HG03095 (cell line): ENCODE data around the gene COMMD2.

ENCODE experiments used
- ATAC-seq: cut with Tn5 transposase; IDR thresholded peaks from one replicate; pipeline ENCODE4 v1.9.1; 2021; ENCODE audit warnings: moderate library complexity; ENCODE audit not compliant: unreplicated experiment

The COMMD2 gene

GRCh38 chr3:149752051-149752787, at the start of gene COMMD2:
Gene COMMD2, minus strand, starts transcription at chr3:149752489. Its CDS starts 45 bp downstream, at chr3:149752444.
- ATAC-seq, result peak; percentile 99

DNA sequence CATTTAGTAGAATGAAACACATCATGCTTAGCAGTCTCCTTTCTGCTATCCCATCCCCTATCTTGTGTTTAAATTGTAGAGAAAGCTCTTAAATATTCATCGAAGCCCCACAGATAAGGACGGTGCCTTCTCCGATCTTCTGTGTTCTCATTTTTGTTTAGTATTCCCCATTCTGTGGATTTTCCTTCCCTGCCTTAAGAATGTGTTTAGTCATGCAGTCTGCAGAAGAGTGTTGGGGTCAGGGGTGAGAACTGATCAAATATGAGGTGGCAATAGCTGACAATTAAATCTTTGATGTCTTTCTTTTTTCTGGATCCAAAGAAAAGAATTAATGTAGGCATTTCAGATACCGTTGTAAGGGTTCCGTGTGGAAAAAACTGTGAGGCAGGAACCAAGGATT, 49.4 kb upstream of the COMMD2 start:
- ATAC-seq, result no peak

GRCh38 chr3:149801195-149801594, 48.9 kb upstream of the COMMD2 start:
- no peak for ATAC-seq

DNA sequence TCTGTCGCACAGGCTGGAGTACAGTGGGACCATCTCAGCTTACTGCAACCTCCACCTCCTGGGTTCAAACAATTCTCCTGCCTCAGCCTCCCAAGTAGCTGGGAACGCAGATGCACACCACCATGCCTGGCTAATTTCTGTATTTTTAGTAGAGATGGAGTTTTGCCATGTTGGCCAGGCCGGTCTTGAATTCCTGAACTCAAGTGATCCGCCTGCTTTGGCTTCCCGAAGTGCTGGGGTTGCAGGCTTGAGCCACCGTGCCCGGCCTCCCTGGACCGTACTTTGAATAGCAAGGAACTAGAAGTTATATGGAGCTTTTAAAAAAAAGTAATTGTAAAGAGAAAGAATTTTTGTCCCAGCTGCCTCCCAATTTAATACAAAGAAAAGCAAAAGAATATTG, 48.4 kb upstream of the COMMD2 start:
- no peak for ATAC-seq

GRCh38 chr3:149796026-149796425, 43.7 kb upstream of the COMMD2 start:
- no peak for ATAC-seq

DNA sequence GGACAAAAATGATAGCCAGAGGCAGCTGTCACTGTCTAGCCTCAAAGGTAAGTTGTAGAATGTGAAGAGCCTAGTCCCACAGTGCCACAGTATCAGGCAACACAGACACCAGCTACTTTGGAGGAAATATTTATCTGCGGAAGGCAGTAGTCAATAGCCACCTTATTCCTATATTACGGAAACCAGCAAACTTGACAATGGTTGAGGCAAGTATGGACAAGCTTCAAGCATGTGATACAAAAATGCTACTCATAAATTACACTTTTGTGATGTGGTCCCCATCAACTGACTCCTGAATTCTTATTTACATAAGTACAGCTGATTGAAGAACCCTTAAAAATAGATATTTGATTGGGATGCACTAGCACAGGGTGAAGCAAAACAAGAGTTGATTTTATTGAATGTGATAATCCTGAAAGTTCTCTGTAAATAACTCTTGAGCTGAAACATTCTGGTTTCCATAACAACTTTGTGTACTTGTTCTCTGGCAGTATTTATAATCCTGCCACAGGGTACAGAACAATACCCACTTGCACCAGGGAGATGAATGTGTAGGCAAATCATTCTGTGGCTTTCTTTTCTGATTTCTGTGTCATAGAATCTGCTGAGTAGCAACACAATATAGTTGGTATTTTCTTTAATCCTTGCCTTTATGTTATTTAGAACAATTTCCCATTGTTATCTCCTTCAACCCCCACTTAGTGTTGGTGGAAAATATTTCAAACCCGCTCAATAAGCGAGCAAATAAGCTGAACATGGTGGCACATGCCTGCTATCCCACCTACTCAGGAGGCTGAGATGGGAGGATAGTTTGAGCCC, 40.4 kb upstream of the COMMD2 start, which contains the start of gene ANKUB1:
Gene ANKUB1 (minus strand): TSS at position 103 of the 819 bp plus-strand sequence. CDS start 188 bp downstream, outside the sequence.
- ATAC-seq, result no peak

DNA sequence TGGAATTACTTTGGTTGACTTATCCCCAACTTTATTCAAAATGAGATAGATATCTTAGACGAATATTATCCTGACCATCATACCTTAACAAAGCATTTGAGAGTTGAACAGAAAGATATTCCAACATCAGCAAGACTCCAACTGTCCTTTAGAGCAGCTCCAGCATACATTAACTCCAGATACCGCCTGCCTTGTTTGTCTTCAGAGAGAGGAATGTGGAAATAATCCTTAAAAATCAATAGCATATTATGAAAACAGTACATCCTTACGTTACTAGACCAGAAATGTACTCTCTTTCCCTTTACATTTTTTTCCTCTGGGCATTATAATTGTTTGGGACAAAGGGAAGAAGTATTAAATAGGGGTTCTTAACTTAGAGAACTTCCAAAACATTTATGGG, 38.4 kb upstream of the COMMD2 start:
- ATAC-seq, result no peak

GRCh38 chr3:149790268-149790667, 38.0 kb upstream of the COMMD2 start:
- no peak for ATAC-seq

- no peak for ATAC-seq
These were observed 31.9 kb upstream of the COMMD2 start for GRCh38 chr3:149784064-149784704.

DNA sequence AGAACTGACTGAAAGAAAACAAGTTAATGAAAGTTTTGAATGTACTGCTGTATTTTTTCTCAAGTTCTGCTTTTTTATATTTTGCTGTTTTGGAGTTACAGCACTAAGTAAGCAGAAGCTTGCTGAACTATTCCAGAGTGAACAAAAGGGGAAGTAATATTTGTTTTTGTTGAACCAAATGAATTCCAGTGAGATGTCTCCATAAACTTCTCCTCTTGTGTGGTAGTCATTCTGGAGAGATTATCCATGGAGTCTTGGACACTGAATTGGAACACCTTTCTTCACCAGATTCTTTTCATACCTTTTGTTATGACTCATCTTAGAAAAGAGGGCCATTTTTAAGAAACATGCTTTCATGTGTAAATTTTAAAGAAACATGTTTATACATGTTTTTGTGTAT, 31.3 kb upstream of the COMMD2 start:
- no peak for ATAC-seq

DNA sequence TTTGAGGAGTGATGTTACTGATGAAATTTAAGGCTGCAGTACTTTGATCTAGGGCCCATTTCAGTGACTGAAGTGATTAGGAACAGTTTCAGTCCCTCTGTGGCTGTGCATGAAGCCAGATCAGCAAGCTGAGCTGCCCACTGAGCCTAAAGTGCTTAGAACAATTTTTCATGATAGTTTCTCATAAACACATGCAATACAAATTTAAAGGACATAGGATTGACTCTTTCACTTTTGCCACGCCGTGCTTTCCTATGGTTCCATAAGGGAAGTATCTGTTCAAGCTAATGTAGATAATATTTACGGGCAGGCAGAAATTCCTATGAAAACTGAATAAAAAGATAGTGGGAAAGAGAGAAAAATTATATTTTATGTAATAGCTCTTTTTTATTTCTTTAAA, 29.5 kb upstream of the COMMD2 start:
- ATAC-seq, result no peak

DNA sequence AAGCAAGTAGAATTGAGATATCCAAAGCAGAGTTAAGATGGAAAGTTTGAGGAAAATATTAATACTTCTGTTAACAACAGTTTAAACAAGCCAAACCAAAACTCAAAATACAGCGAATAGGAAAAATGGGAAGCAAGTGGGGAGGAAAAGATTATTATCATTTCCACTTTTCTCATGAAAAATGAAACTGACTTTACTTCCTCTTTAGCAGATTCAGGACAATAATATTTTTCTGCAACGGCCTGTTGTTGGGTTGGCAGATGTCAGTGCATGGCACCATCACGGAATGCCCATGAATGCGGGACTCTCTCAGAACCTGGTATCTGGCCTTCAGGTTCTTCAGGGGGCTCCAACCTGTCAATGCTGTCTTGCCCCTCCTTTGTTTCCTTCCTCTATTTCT, 28.9 kb upstream of the COMMD2 start:
- ATAC-seq, result no peak

DNA sequence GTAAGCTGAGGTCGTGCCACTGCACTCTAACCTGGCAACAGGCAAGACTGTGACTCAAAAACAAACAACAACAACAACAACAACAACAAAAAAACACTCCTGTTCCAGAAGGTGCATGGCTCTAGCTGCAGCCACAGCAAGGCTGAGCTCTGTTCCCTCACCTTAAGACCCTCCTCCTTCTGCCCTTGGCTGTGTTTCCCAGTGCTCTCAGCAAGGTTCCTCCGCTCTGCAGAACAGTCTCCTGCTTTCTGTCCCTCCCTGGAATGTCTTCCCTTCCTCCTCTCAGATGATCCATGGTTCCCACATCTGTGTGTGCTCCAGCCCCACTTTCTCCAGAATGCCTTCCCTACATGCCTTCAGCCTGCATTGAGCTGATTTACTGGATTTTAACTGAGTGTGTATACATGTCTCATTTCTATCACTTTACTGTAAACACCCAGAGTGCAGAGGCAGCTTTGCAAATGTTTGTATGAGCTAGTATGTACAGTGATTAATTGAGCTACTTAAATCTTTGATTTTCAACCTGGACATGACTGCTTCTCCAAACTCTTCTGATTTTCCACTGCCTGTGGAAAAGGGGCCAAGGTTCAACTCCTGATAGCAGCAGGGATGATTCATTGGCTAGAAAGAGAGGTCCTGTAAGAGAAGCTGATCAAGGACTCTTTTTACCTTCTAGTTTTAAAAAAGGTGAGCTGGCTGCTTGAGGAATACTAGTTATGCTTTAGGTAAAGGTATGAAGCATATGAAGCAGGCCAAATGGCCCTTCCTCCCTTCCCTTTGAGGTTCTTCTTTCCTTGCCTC, 25.3 kb upstream of the COMMD2 start:
- ATAC-seq, result no peak

DNA sequence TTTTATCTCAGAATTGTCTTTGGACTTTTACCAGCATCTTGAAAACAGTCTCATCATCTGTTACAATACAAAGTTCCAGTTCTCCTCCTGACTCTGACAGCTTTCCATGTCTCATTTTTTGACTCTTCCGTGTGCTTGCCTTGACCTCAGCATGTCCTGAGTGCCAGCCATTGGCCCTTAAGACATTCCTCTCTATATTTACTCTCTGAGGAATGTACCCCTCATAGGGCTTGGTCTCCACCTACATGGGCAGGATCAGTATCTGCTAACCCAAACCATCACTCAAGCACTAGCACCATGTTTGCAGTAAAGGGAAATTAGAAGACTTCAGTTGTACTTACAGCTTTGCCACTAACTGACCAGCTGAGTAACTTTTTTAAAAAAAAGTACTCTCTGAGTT, 23.9 kb upstream of the COMMD2 start:
- ATAC-seq, result no peak

DNA sequence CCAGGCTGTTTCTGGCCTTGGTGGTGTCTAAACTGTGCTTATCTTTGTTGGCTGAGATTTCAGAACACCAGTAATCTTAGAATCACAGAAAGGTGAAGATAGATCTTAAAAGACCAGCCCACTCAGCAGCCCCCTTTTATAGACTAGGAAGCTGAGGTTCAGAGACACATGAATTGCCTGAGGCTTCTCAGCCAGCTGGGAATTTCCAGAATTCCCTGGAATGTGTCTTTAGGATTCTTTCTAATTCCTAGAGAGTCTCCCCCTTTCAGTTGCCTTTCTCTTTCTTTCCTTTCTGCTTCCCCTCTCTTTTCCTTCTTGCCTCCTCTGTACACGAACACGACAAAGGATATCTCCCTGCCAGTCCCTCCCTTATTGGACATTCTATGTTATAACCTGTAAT, 20.6 kb upstream of the COMMD2 start:
- ATAC-seq, result no peak

- ATAC-seq, result no peak
These were observed 19.5 kb upstream of the COMMD2 start for GRCh38 chr3:149771652-149772271.

DNA sequence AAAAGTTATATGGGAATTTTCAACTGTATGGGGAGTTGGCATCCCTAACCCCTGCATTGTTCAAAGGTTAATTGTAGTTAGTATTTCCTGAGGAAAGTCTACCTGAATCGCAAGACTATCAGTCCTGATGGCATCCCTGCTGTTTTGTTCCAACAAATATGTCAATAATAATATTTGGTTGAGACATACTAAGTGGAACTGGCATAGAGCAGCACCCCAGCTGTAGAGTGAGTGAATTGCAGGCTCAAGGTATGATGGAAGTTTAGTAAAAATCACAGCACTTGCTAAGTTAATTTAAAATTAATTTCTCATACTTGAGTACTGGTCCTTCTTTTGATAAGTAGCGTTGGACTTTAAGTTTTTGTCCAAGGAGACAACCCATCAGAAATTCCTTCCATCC, 18.0 kb upstream of the COMMD2 start:
- no peak for ATAC-seq

DNA sequence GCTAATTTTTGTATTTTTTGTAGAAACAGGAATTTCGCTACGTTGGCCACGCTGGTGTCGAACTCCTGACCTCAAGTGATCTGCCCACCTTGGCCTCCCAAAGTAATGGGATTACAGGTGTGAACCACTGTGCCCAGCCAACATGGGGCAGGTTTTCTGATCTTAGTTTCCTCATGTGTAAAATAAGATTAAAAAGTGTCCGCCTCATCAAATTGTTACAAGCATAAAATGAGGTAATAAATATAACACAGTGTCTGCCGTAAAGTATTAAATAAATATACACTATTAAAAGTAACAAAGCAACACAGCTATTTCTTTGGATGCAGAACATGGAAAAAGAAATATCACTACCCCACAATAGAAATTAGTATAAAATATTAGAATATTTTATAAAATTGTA, 16.4 kb upstream of the COMMD2 start:
- ATAC-seq, result no peak

DNA sequence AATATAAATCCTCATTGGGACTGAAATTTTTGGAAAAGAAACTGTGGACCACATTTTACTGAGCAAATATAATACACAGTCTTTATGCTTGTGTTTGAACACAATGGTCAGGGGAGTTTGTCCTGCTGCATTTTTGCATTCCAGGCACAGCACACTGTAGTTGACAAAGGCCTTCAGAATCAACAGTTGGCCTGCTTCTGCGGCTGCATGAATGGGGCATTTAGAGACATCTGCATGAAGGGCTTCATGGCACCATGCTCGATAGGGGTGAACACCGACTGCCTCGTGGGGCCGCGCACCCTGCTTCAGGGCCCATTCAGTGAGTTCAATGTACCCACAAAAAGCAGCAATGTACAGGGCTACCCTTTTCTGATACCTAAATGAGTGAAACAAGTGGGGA, 15.4 kb upstream of the COMMD2 start:
- no peak for ATAC-seq

DNA sequence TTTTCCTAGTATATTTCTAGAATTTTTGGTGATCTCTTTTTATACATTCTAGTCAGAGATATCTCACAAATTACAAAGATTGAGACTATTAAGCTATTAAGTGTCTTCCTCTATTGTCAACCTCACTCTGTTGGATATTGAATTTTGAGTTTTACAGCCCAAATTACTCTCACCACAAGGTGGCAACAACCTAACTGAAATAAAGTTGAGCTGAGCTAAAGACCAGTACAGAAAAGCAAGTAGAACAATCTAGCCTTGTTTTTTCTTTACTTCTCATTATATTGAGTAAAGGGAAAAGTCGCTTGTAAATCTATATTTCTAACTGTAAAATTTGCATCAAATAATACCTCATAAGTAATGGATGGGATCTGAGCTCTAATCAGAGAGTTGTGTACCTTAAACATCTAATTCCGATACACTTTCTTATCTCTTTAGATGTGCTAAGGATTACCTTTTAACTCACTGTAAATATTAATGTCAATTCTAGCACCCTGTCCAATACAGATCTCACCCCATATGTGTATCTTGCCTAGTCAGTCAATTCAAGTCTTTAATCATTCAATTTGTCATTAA, 13.6 kb upstream of the COMMD2 start:
- ATAC-seq, result no peak
